Activated B cell treated with CpG ODN at 0.5 μM for 24 hours (primary cell): Measurements from ENCODE around the gene WASF3. TPM values are rescaled to one million over a fixed set of nuclear protein-coding genes. Genes with fewer than 3 reads are reported as not detected.
A peak's percentile ranks its signal among the peaks of the same experiment; 100 is the strongest.

Source experiments
- ATAC-seq: fragments of 200-7000 bp; cut with Tn5 transposase; one replicate; pipeline ENCODE4 v1.10.0; 2021; ENCODE audit warnings: low read depth, mild to moderate bottlenecking, moderate library complexity
- CTCF ChIA-PET: fragments of 350-600 bp; sonication (Branson Sonifier 250); formaldehyde crosslinking; loops from one replicate; lab custom pipeline; 2021; ENCODE audit warnings: antibody characterized with exemption; lab: Charles Lee
- POLR2A ChIA-PET: fragments of 350-600 bp; sonication (Branson Sonifier 250); formaldehyde crosslinking; loops from one replicate; lab custom pipeline; 2021; ENCODE audit warnings: antibody characterized with exemption; lab: Charles Lee
- DNase-seq: peaks from one replicate; pipeline ENCODE4 v3.0.0; 2022
- H3K27ac Mint-ChIP-seq: one replicate; pipeline ENCODE4 v1.8.0; 2020; ENCODE audit warnings: mixed read lengths
- H3K27me3 Mint-ChIP-seq: one replicate; pipeline ENCODE4 v1.8.0; 2021; ENCODE audit warnings: mixed read lengths
- H3K36me3 Mint-ChIP-seq: one replicate; pipeline ENCODE4 v1.8.0; 2021; ENCODE audit warnings: low read depth, mixed read lengths
- H3K4me1 Mint-ChIP-seq: one replicate; pipeline ENCODE4 v1.8.0; 2021; ENCODE audit warnings: mixed read lengths
- H3K4me3 Mint-ChIP-seq: one replicate; pipeline ENCODE4 v1.8.0; 2020; ENCODE audit warnings: mild to moderate bottlenecking, mixed read lengths
- H3K9me3 Mint-ChIP-seq: one replicate; pipeline ENCODE4 v1.8.0; 2020; ENCODE audit warnings: mixed read lengths
- intact Hi-C: fragments of 100-400 bp; cut with micrococcal nuclease; formaldehyde crosslinking; loops from one replicate; pipeline ENCODE4 v1.15.1; 2024
- total RNA-seq: library from RNA; stranded (reverse); gene quantifications from 2 replicates; pipeline ENCODE4 v1.2.3, GENCODE V29; 2022
- TF ChIP-seq, protein P1 (sequence below): fragments of 200-600 bp; IDR thresholded peaks from one replicate; pipeline ENCODE4 v1.8.0; 2022; ENCODE audit warnings: antibody characterized with exemption, mild to moderate bottlenecking

The WASF3 gene
- total RNA-seq, 1 donor from 2014 or later = 0.35 TPM

DNA sequence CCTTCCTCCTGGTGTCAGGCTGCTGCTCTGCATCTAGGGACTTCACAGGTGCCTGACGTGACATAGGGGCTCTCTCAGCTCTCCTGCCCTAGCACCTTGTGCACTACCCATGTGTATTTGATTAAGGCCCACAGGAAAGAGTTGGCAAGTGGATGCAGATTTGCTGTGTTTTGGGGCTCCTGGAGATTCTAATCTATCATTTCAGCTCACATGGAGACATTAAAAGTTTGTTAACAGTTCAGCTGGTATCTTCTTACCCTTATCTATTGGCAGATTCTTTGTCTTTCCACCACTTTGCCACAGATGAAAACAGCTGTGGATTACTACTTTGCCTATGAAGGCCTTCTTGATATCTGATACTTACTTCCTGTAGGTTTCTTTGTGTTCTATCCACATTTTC, 41.9 kb downstream of the WASF3 start:
- DNase-seq (no peak), ATAC-seq (no peak)
- ChIA-PET CTCF (no interaction called here), POLR2A (no interaction called here)
- intact Hi-C loops = no loop called here
- Mint-ChIP-seq H3K4me3 (no peak overlapping the region), H3K36me3 (no peaks in the 10 kb centered on the region), H3K4me1 (peaks cover 7% of the 10 kb centered on the region), H3K27me3 (no peaks in the 10 kb centered on the region), H3K9me3 (peaks cover 8% of the 10 kb centered on the region), H3K27ac (no peak overlapping the region)
- TF ChIP-seq, protein P1, sequence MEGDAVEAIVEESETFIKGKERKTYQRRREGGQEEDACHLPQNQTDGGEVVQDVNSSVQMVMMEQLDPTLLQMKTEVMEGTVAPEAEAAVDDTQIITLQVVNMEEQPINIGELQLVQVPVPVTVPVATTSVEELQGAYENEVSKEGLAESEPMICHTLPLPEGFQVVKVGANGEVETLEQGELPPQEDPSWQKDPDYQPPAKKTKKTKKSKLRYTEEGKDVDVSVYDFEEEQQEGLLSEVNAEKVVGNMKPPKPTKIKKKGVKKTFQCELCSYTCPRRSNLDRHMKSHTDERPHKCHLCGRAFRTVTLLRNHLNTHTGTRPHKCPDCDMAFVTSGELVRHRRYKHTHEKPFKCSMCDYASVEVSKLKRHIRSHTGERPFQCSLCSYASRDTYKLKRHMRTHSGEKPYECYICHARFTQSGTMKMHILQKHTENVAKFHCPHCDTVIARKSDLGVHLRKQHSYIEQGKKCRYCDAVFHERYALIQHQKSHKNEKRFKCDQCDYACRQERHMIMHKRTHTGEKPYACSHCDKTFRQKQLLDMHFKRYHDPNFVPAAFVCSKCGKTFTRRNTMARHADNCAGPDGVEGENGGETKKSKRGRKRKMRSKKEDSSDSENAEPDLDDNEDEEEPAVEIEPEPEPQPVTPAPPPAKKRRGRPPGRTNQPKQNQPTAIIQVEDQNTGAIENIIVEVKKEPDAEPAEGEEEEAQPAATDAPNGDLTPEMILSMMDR = no peak

DNA sequence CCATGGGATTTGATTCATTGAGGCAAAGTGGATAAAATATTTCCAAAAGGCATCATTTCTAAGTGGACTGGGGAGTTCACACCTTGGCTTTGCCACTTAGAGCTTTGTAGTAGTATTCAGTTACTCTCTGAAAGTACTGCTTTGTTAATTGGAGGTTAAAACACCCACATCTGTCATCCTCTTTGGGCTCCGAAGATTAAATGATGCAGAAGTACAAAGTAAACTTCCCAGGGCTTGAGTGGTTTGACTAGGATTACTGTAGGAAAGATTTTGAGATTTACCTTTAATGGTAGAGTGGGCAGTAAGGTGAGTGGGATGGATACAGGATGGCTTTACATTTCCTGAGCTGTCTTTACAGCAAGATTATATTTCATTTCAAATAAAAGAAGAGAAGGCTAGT, 42.4 kb downstream of the WASF3 start:
- intact Hi-C loops = loop anchor here (10.0 kb wide), 1 partner anchor 415 kb away; no protein-coding TSS in a partner anchor

GRCh38 chr13:26600343-26600742, 42.9 kb downstream of the WASF3 start:
- Mint-ChIP-seq H3K36me3 (no peaks in the 10 kb centered on the region), H3K4me1 (peaks cover 7% of the 10 kb centered on the region), H3K27ac (no peak overlapping the region), H3K9me3 (peaks cover 8% of the 10 kb centered on the region), H3K27me3 (no peaks in the 10 kb centered on the region), H3K4me3 (no peak overlapping the region)
- POLR2A ChIA-PET = no interaction called here
- ATAC-seq = no peak
- CTCF ChIA-PET = no interaction called here
- TF ChIP-seq, protein P1 = no peak
- intact Hi-C loops = loop anchor here (10.0 kb wide), 1 partner anchor 416 kb away; no protein-coding TSS in a partner anchor
- DNase-seq = no peak

More for the DNA sequence above, 42.4 kb downstream of the WASF3 start:
- Mint-ChIP-seq H3K27ac (no peak overlapping the region), H3K36me3 (no peaks in the 10 kb centered on the region), H3K4me3 (no peak overlapping the region), H3K4me1 (peaks cover 7% of the 10 kb centered on the region), H3K9me3 (peaks cover 8% of the 10 kb centered on the region), H3K27me3 (no peaks in the 10 kb centered on the region)
- ATAC-seq (no peak), DNase-seq (no peak)
- ChIA-PET POLR2A (no interaction called here), CTCF (no interaction called here)
- TF ChIP-seq, protein P1 = no peak

- no peak for DNase-seq
- Mint-ChIP-seq H3K4me3 (no peak overlapping the region), H3K4me1 (peaks cover 7% of the 10 kb centered on the region), H3K36me3 (no peaks in the 10 kb centered on the region), H3K27ac (no peak overlapping the region), H3K27me3 (no peaks in the 10 kb centered on the region), H3K9me3 (peaks cover 5% of the 10 kb centered on the region)
- ChIA-PET POLR2A (no interaction called here), CTCF (no interaction called here)
- TF ChIP-seq, protein P1 = no peak
- ATAC-seq = peak; percentile 25
- intact Hi-C loops = loop anchor here (10.0 kb wide), 1 partner anchor 417 kb away; no protein-coding TSS in a partner anchor
Measured at GRCh38 chr13:26601669-26602068, 44.2 kb downstream of the WASF3 start.

GRCh38 chr13:26602783-26603182, 45.3 kb downstream of the WASF3 start:
- H3K9me3 Mint-ChIP-seq = peaks cover 2% of the 10 kb centered on the region
- intact Hi-C loops = loop anchor here (10.0 kb wide), 1 partner anchor 418 kb away; no protein-coding TSS in a partner anchor
- POLR2A ChIA-PET = no interaction called here
- H3K27me3 Mint-ChIP-seq = no peaks in the 10 kb centered on the region
- no peak overlapping the region for H3K4me3 Mint-ChIP-seq
- DNase-seq (no peak), ATAC-seq (no peak)
- CTCF ChIA-PET = no interaction called here
- H3K27ac Mint-ChIP-seq = no peak overlapping the region
- peaks cover 7% of the 10 kb centered on the region for H3K4me1 Mint-ChIP-seq
- TF ChIP-seq, protein P1 = no peak
- H3K36me3 Mint-ChIP-seq = no peaks in the 10 kb centered on the region
